GM12878 (cell line): ENCODE results near the gene CDKN2B. TPM values are rescaled to one million over a fixed set of nuclear protein-coding genes. Genes with fewer than 3 reads are reported as not detected.
A peak's percentile ranks its signal among the peaks of the same experiment; 100 is the strongest.

ENCODE experiments used
- CHD2 ChIP-seq: IDR thresholded peaks from 2 replicates; pipeline ENCODE4 v1.6.1; 2011; ENCODE audit warnings: low read depth, low read length, improper control_type of control experiment, borderline replicate concordance
- CREM ChIP-seq: IDR thresholded peaks from 2 replicates; pipeline ENCODE4 v1.6.1; 2014; ENCODE audit warnings: antibody characterized with exemption, low read depth
- EED ChIP-seq: sonication (generic); IDR thresholded peaks from 2 replicates; pipeline ENCODE4 v1.6.1; 2016; ENCODE audit warnings: antibody characterized with exemption, low read depth
- EZH2 ChIP-seq: IDR thresholded peaks from 2 replicates; pipeline ENCODE4 v1.6.1; 2012; ENCODE audit warnings: low read depth, mild to moderate bottlenecking, control low read depth, inconsistent platforms, low read length, borderline replicate concordance; ENCODE audit not compliant: control insufficient read depth
- MEF2A ChIP-seq: IDR thresholded peaks from 2 replicates; pipeline ENCODE4 v1.6.1; 2011; ENCODE audit warnings: low read depth, mild to moderate bottlenecking, low read length, moderate library complexity; ENCODE audit not compliant: insufficient read depth
- MLLT1 ChIP-seq: fragments of 450-650 bp; IDR thresholded peaks from 2 replicates; pipeline ENCODE4 v1.6.1; 2016; ENCODE audit warnings: mild to moderate bottlenecking
- MXI1 ChIP-seq: fragments of 150-350 bp; IDR thresholded peaks from 2 replicates; pipeline ENCODE4 v1.6.1; 2011; ENCODE audit warnings: low read depth, mild to moderate bottlenecking, inconsistent platforms, low read length, improper control_type of control experiment
- MYB ChIP-seq: fragments of 150-350 bp; IDR thresholded peaks from 2 replicates; pipeline ENCODE4 v1.6.1; 2014; ENCODE audit warnings: mild to moderate bottlenecking, low read depth, low read length, borderline replicate concordance
- NR2F1 ChIP-seq: fragments of 450-650 bp; conservative IDR thresholded peaks from 2 replicates; pipeline ENCODE4 v1.6.1; 2017; ENCODE audit warnings: mild to moderate bottlenecking
- NRF1 ChIP-seq: conservative IDR thresholded peaks from 2 replicates; pipeline ENCODE4 v1.6.1; 2011; ENCODE audit warnings: mild to moderate bottlenecking, low read depth, low read length, improper control_type of control experiment
- PKNOX1 ChIP-seq: fragments of 450-650 bp; IDR thresholded peaks from 2 replicates; pipeline ENCODE4 v1.6.1; 2016; ENCODE audit warnings: mild to moderate bottlenecking
- POLR2AphosphoS2 ChIP-seq: IDR thresholded peaks from 2 replicates; pipeline ENCODE4 v1.6.1; 2011; ENCODE audit warnings: low read depth, mild to moderate bottlenecking, low read length, improper control_type of control experiment, moderate library complexity
- RAD21 ChIP-seq: IDR thresholded peaks from 2 replicates; pipeline ENCODE4 v1.6.1; 2011; ENCODE audit warnings: mild to moderate bottlenecking, low read depth, low read length, moderate library complexity; ENCODE audit not compliant: insufficient read depth
- RUNX3 ChIP-seq: IDR thresholded peaks from 2 replicates; pipeline ENCODE4 v1.6.1; 2012; ENCODE audit warnings: low read length, inconsistent platforms
- SKIL ChIP-seq: fragments of 450-650 bp; IDR thresholded peaks from 2 replicates; pipeline ENCODE4 v1.6.1; 2017; ENCODE audit warnings: mild to moderate bottlenecking, low read depth, inconsistent platforms; ENCODE audit not compliant: poor library complexity, severe bottlenecking
- TCF12 ChIP-seq: IDR thresholded peaks from 2 replicates; pipeline ENCODE4 v1.6.1; 2011; ENCODE audit warnings: low read depth, mild to moderate bottlenecking, low read length
- YBX1 ChIP-seq: fragments of 450-650 bp; IDR thresholded peaks from 2 replicates; pipeline ENCODE4 v1.6.1; 2016; ENCODE audit warnings: antibody characterized with exemption
- YY1 ChIP-seq: IDR thresholded peaks from 2 replicates; pipeline ENCODE4 v1.6.1; 2011; ENCODE audit warnings: low read depth, mild to moderate bottlenecking, low read length
- ZBTB11 ChIP-seq: fragments of 450-650 bp; formaldehyde crosslinking; IDR thresholded peaks from 2 replicates; pipeline ENCODE4 v1.5.0; 2022; ENCODE audit warnings: mild to moderate bottlenecking, missing genetic modification characterization
- ZBTB33 ChIP-seq: fragments of 450-650 bp; IDR thresholded peaks from 2 replicates; pipeline ENCODE4 v1.6.1; 2017; ENCODE audit warnings: mild to moderate bottlenecking
- polyA plus RNA-seq, 11 experiments: library from polyadenylated mRNA; depleted of rRNA in 4 of 11; unstranded in 6 of 11; stranded (reverse) in 5 of 11; fragments of >200 nt; fragmentation: Nextera tagmentation in 4 of 11; fragmentation: Illumina TruSeq in 1 of 11; extraction: Ambion mirVana in 4 of 11; extraction: Trizol in 1 of 11; gene quantifications; 1 replicate in 1 of 11; 2 replicates in 10 of 11; pipeline versions ENCODE4 v1.2.1 to v1.2.3, GENCODE V29; 2011 to 2016; ENCODE audit warnings: inconsistent platforms in 2 of 11, missing spikeins in 2 of 11, low read depth in 1 of 11
- total RNA-seq, 4 experiments: library from RNA; depleted of rRNA in 3 of 4; stranded (reverse); fragments of >200 nt in 3 of 4; fragmentation: Illumina TruSeq in 1 of 4; extraction: Trizol in 1 of 4; gene quantifications; 2 replicates each; pipeline versions ENCODE4 v1.2.1 to v1.2.3, GENCODE V29; 2013 to 2021

CDKN2B gene
- total and polyA plus RNA-seq, 10 of the 15 experiments (the other 5 are each of a cell fraction or from before 2014, with no cell fraction given): 0.03 to 0.47 (median 0.08) TPM; not detected in 1

GRCh38 chr9:22008717-22009505 lies at the start of gene CDKN2B (continued):
- TF ChIP-seq RAD21: peak; percentile 65
- TF ChIP-seq MXI1: no peak
- peak; percentile 60 for TF ChIP-seq EED
- TF ChIP-seq MLLT1: 0 out of 2 replicates have a peak, but pooled peaks have one; percentile 14
- TF ChIP-seq EZH2: no peak
- TF ChIP-seq CREM: peak; percentile 16; the same call in 1 of the 2 replicates
- peak; percentile 79 for TF ChIP-seq YY1
- TF ChIP-seq SKIL: no peak
- no peak; the same call in 1 of the 2 replicates for TF ChIP-seq PKNOX1
- no peak for TF ChIP-seq MYB
- TF ChIP-seq RUNX3: no peak
- no peak for TF ChIP-seq POLR2AphosphoS2
- TF ChIP-seq TCF12: peak; percentile 54; the same call in 1 of the 2 replicates
- TF ChIP-seq ZBTB33: no peak
- no peak for TF ChIP-seq YBX1
- peak; percentile 45 for TF ChIP-seq NRF1
- TF ChIP-seq MEF2A: no peak
- no peak for TF ChIP-seq NR2F1
- no peak for TF ChIP-seq CHD2
- TF ChIP-seq ZBTB11 (CRISPR knock-in tag): no peak
